Measurements from ENCODE around the gene GALNT18. TPM values are rescaled to one million over a fixed set of nuclear protein-coding genes. Genes with fewer than 3 reads are reported as not detected.

The GALNT18 gene
- total RNA-seq, 1 donor = 11.7 TPM

DNA sequence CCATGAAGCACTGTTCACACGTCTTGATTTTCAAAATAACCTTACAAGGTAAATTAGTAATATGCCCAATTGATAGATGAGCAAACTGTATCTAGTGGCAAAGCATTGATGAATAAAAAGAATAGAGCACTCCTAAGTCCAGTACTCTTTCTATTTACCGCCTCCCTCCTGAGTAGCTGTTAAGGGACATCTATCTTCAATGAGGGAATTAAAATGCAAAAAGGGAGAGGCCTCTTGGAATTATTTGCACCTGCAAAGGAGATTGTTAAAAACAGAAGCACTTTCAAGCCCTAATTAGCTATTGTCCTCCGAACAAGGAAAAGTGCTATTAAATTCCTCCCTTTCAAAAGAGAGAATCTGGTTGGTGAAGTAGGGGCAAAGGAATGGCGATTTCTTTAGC, 6.8 kb upstream of the GALNT18 start:
- TF ChIP-seq CTCF (IDR thresholded peaks at IDR 0.05; ENCODE audit: insufficient read depth, low read depth, low read length) = no peak
- H3K4me3 ChIP-seq (ENCODE audit: low read depth, low read length) = no peak overlapping the region
- no peak for DNase-seq (ENCODE audit: low read depth)

GRCh38 chr11:11626128-11626527, 4.3 kb upstream of the GALNT18 start:
- no peak overlapping the region for H3K4me3 ChIP-seq (ENCODE audit: low read depth, low read length)
- no peak for TF ChIP-seq CTCF (IDR thresholded peaks at IDR 0.05; ENCODE audit: insufficient read depth, low read depth, low read length)
- DNase-seq (ENCODE audit: low read depth) = no peak

DNA sequence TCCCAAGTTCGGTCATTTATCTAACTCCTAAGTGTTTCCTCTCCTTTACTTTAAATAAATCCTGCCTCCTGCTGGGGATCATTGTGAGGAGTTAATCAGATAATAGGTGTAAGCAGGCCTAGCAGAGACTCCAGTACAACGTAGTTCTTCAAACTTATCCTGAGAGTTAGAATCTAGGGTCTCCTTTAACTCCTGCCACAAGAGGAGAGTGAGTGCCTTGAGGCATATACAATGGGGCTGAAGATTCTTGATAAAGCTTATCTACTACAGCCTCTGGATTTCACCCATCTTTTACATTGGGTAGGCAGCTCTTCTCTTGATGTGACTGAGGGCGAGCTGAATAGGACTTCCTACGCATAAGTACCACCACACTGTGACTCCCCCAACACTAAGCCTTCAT, 3.1 kb upstream of the GALNT18 start:
- no peak overlapping the region for H3K4me3 ChIP-seq (ENCODE audit: low read depth, low read length)
- DNase-seq (ENCODE audit: low read depth) = no peak
- TF ChIP-seq CTCF (IDR thresholded peaks at IDR 0.05; ENCODE audit: insufficient read depth, low read depth, low read length) = no peak

- no peak overlapping the region for H3K4me3 ChIP-seq (ENCODE audit: low read depth, low read length)
- no peak for DNase-seq (ENCODE audit: low read depth)
- TF ChIP-seq CTCF (IDR thresholded peaks at IDR 0.05; ENCODE audit: insufficient read depth, low read depth, low read length) = no peak
Observed at GRCh38 chr11:11624204-11624603, 2.4 kb upstream of the GALNT18 start.

- no peak overlapping the region for H3K4me3 ChIP-seq (ENCODE audit: low read depth, low read length)
- TF ChIP-seq CTCF (IDR thresholded peaks at IDR 0.05; ENCODE audit: insufficient read depth, low read depth, low read length) = no peak
- DNase-seq (ENCODE audit: low read depth) = peak; percentile 37
Observed at GRCh38 chr11:11622772-11623171, 967 bp upstream of the GALNT18 start.

- TF ChIP-seq CTCF (IDR thresholded peaks at IDR 0.05; ENCODE audit: insufficient read depth, low read depth, low read length) = no peak
- peak overlapping the region; percentile 33 for H3K4me3 ChIP-seq (ENCODE audit: low read depth, low read length)
- DNase-seq (ENCODE audit: low read depth) = no peak
Observed at GRCh38 chr11:11622340-11622706, 518 bp upstream of the GALNT18 start.

DNA sequence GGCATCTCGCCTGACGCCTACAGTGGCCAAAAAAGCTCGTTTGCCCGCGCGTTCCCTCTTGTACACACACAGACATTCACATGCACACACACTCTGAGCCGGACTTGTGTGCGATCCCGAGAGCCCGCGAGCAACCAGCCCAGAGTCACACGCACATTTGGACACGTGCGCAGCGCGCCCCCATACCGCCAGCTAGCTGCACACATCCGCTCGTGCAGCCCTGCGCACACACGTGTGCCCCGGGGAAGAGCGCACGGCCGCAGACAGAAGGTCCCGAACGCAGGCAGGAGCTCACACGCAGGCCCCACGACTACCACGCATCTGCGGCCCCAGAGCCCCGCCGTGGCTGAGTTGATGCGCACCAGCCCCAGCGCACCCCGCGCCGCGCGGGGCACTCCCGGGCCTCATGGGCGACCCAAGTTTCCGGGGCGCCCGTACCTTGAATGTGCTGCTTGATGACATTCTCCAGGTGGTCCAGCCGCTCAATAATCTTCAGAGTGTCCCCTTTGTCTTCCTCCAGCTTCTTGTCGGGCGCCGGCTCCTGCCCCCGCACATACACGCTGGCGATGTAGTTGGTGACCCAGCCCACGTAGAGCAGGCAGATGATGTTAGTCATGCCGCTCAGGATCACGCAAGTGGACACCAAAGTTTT, 758 bp downstream of the GALNT18 start:
- no peak for TF ChIP-seq CTCF (IDR thresholded peaks at IDR 0.05; ENCODE audit: insufficient read depth, low read depth, low read length)
- H3K4me3 ChIP-seq (ENCODE audit: low read depth, low read length) = peak overlapping the region; percentile 55
- peak; percentile 13 for DNase-seq (ENCODE audit: low read depth)
